ENCODE measurements around the gene GKN1.
A peak's percentile ranks its signal among the peaks of the same experiment; 100 is the strongest.

Gene GKN1

DNA sequence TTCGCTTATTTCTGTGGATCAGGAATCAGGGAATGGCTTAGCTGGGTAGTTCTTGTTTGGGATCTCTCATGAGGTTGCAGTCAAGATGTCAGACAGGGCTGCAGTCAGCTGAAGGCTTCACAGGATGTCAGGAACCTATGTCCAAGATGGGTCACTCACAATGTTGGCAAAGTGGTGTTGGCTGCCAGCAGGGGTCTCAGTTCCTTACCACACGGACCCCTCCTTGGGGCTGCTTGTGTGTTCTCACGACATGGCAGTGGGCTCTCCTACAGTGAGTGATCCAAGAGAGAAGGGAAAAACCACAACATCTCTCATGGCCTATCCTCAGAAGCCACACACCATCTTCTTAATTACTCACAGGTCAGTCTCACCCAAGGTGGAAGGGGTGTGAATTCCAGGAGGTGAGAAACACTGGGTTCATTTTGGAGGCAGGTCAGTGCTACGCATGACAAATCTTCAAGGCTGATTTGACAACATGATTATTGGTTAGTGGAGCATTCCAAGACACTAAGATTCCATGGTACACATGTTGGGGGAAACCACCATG lies 37.2 kb downstream of the GKN1 start:
- Mint-ChIP-seq H3K4me1 (peaks cover 40% of the 10 kb centered on the region), H3K27ac (no peak overlapping the region), H3K9me3 (no peaks in the 10 kb centered on the region), H3K36me3 (ENCODE audit: low read depth) (no peaks in the 10 kb centered on the region), H3K27me3 (ENCODE audit: low read depth, poor library complexity) (peaks cover 4% of the 10 kb centered on the region), H3K4me3 (peak overlapping the region; percentile 86)
- DNase-seq, result peak; percentile 8
- TF ChIP-seq, protein P1, sequence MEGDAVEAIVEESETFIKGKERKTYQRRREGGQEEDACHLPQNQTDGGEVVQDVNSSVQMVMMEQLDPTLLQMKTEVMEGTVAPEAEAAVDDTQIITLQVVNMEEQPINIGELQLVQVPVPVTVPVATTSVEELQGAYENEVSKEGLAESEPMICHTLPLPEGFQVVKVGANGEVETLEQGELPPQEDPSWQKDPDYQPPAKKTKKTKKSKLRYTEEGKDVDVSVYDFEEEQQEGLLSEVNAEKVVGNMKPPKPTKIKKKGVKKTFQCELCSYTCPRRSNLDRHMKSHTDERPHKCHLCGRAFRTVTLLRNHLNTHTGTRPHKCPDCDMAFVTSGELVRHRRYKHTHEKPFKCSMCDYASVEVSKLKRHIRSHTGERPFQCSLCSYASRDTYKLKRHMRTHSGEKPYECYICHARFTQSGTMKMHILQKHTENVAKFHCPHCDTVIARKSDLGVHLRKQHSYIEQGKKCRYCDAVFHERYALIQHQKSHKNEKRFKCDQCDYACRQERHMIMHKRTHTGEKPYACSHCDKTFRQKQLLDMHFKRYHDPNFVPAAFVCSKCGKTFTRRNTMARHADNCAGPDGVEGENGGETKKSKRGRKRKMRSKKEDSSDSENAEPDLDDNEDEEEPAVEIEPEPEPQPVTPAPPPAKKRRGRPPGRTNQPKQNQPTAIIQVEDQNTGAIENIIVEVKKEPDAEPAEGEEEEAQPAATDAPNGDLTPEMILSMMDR (IDR thresholded peaks at IDR 0.05), result no peak

- Mint-ChIP-seq H3K4me3 (peak overlapping the region; percentile 86), H3K27ac (peak overlapping the region; percentile 12), H3K27me3 (ENCODE audit: low read depth, poor library complexity) (peaks cover 4% of the 10 kb centered on the region), H3K9me3 (no peaks in the 10 kb centered on the region), H3K4me1 (peaks cover 49% of the 10 kb centered on the region), H3K36me3 (ENCODE audit: low read depth) (peaks cover 8% of the 10 kb centered on the region)
- TF ChIP-seq, protein P1 (IDR thresholded peaks at IDR 0.05), result peak; percentile 67
- peak; percentile 75 for DNase-seq
Observed at GRCh38 chr2:69012310-69013141, 38.1 kb downstream of the GKN1 start.

DNA sequence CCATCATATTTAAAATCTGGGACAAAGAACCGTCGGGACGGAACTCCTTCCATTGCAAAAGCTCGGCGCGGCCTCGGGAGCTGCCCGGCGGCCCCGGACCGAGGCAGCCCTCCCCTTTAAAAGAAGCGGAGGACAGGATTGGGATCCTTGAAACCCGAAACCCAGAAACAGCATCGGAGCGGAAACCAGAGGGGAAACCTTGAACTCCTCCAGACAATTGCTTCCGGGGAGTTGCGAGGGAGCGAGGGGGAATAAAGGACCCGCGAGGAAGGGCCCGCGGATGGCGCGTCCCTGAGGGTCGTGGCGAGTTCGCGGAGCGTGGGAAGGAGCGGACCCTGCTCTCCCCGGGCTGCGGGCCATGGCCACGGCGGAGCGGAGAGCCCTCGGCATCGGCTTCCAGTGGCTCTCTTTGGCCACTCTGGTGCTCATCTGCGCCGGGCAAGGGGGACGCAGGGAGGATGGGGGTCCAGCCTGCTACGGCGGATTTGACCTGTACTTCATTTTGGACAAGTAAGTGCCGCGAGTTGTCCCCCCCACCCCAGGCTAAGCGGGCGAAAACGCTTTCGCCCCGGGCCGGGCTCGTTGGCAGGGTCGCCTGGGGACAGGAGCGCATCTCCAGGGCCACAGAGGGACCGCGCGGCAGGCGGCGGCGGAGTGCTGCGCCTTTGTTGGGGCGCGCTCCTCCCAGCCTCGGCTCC lies 38.9 kb downstream of the GKN1 start, which contains the start of gene ANTXR1:
ANTXR1 (plus strand) TSS at position 38 of the 698 bp plus-strand sequence; CDS start at position 359, 321 bp downstream.
- peaks cover 4% of the 10 kb centered on the region for H3K27me3 Mint-ChIP-seq (ENCODE audit: low read depth, poor library complexity)
- peak; percentile 69 for DNase-seq
- peak within 1 kb of the TSS; percentile 91 for H3K27ac Mint-ChIP-seq
- H3K4me1 Mint-ChIP-seq, result peaks cover 57% of the 10 kb centered on the region
- H3K4me3 Mint-ChIP-seq, result peak within 1 kb of the TSS; percentile 86
- peaks cover 15% of the 10 kb centered on the region for H3K36me3 Mint-ChIP-seq (ENCODE audit: low read depth)
- TF ChIP-seq, protein P1 (IDR thresholded peaks at IDR 0.05), result peak; percentile 1
- no peaks in the 10 kb centered on the region for H3K9me3 Mint-ChIP-seq

DNA sequence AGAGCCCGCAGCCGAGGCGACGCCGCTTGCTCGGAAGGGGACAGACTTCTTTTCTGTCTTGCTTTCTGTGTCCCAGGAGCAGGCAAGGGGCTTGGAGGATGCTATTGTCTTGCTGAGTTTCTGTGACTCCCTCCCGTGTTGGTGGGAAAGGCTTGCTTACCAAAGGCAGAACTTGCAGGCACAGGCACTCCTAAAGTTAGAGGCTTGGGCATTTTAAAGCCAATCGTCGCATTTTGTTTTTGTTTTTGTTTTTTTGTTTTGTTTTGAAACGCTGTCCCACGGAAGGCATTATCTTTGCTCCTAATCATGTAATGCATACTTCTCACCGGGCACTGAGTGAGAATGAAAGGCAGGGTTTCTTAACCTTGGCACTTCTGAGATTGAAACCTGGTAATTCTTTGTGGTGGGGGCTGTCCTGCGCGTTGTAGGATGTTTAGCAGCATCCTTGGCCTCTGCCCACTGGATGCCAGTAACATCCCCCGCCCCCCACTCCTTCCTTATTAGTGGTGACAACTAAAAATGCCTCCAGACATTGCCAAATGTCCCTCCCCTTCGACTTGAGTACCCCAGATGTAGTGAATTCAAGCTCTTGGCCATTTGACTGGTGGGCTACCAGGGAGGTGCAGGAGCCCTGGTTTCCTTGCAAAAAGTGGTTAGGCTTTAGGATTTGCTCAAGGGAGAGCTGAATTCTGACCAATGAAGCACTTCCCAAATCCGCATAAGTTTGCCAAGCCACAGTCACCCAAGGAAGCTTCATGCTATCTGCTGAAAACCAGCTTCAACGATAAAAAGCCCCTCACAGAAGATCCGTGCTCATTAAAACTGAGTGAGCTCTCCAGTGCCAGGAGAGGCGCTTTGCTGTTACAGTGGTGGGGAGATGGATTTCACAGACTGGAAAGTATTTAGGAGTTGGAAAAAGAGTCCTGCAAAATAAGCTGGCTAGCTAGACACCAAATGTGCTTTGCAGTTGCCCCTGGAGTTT lies 39.7 kb downstream of the GKN1 start:
- peak overlapping the region; percentile 73 for H3K27ac Mint-ChIP-seq
- peak overlapping the region; percentile 86 for H3K4me3 Mint-ChIP-seq
- peak; percentile 34 for DNase-seq
- H3K9me3 Mint-ChIP-seq, result no peaks in the 10 kb centered on the region
- peaks cover 4% of the 10 kb centered on the region for H3K27me3 Mint-ChIP-seq (ENCODE audit: low read depth, poor library complexity)
- peaks cover 20% of the 10 kb centered on the region for H3K36me3 Mint-ChIP-seq (ENCODE audit: low read depth)
- TF ChIP-seq, protein P1 (IDR thresholded peaks at IDR 0.05), result no peak
- peaks cover 61% of the 10 kb centered on the region for H3K4me1 Mint-ChIP-seq

DNA sequence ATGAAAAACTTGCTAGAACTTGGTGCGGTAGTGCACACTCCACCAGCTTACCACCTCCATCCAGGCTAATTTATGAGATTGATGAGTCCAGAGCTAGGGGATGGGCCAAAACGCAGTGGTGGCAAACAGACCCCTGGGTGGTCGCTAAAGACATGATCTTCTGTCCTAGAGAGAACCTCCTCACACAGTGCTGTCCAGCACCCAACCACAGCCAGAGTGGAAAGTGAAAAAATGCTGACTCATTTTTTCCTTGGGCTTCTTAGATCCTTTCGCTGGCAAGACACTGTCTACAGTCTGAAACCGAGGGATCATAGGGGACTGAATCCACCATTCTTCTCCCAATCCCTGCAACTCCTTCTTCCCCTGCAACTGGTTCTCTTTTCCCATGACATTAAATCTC lies 42.6 kb downstream of the GKN1 start:
- Mint-ChIP-seq H3K9me3 (peaks cover 3% of the 10 kb centered on the region), H3K27ac (no peak overlapping the region), H3K36me3 (ENCODE audit: low read depth) (peaks cover 40% of the 10 kb centered on the region), H3K4me1 (peaks cover 59% of the 10 kb centered on the region), H3K27me3 (ENCODE audit: low read depth, poor library complexity) (no peaks in the 10 kb centered on the region), H3K4me3 (no peak overlapping the region)
- TF ChIP-seq, protein P1 (IDR thresholded peaks at IDR 0.05), result no peak
- DNase-seq, result no peak
